Kidney (tissue), 14 donors: ENCODE results near the gene ZNF253. TPM values are rescaled to one million over a fixed set of nuclear protein-coding genes. Genes with fewer than 3 reads are reported as not detected.
A peak's percentile ranks its signal among the peaks of the same experiment; 100 is the strongest.
"Not testable (repeated sequence)": the region's sequence is repeated elsewhere in the genome, so short reads cannot be mapped to it uniquely, and the experiment has no call there.

Source experiments
- DNase-seq, 5 donors: peaks; one replicate each; pipeline ENCODE4 v3.0.0-alpha.2; 2013 to 2020
- FAIRE-seq: peaks from 2 replicates; lab custom pipeline; 2012; peaks lifted over from hg19 to GRCh38; lab: Jason Lieb, UNC
- H3K27ac ChIP-seq, 2 donors: one replicate each; pipeline ENCODE4 v1.7.0; 2013; ENCODE audit warnings: low read depth in 2 of 2, low read length in 2 of 2, inconsistent platforms in 1 of 2
- H3K27me3 ChIP-seq: one replicate; pipeline ENCODE4 v1.7.1; 2013; ENCODE audit warnings: low read length, inconsistent platforms; ENCODE audit not compliant: control insufficient read depth, insufficient read depth
- H3K36me3 ChIP-seq, 3 donors: one replicate each; pipeline versions ENCODE4 v1.7.0 to v1.7.1; 2013; ENCODE audit warnings: low read length in 3 of 3, control low read depth in 1 of 3, inconsistent platforms in 1 of 3; ENCODE audit not compliant: insufficient read depth in 3 of 3, control insufficient read depth in 2 of 3
- H3K4me1 ChIP-seq, 3 donors: one replicate each; pipeline versions ENCODE4 v1.7.0 to v1.7.1; 2013; ENCODE audit warnings: low read length in 3 of 3, inconsistent platforms in 1 of 3, low read depth in 1 of 3; ENCODE audit not compliant: control insufficient read depth in 2 of 3, insufficient read depth in 2 of 3
- H3K4me3 ChIP-seq, 3 donors: one replicate each; pipeline versions ENCODE4 v1.7.0 to v1.8.1; 2013; ENCODE audit warnings: low read length in 3 of 3, control low read depth in 1 of 3, inconsistent platforms in 1 of 3
- H3K9ac ChIP-seq, 3 donors: one replicate each; pipeline versions ENCODE4 v1.7.0 to v1.7.1; 2013; ENCODE audit warnings: low read length in 3 of 3, control low read depth in 1 of 3, inconsistent platforms in 1 of 3
- H3K9me3 ChIP-seq, 3 donors: one replicate each; pipeline versions ENCODE4 v1.7.0 to v1.7.1; 2013; ENCODE audit warnings: low read length in 3 of 3, control low read depth in 1 of 3, inconsistent platforms in 1 of 3; ENCODE audit not compliant: control insufficient read depth in 2 of 3, insufficient read depth in 1 of 3
- intact Hi-C: fragments of 100-400 bp; cut with DNase I; formaldehyde crosslinking; loops from one replicate; pipeline ENCODE4 v1.11.1; 2022
- polyA plus RNA-seq: library from polyadenylated mRNA; stranded (reverse); fragments of 350-450 nt; fragmentation: Illumina TruSeq; extraction: RNeasy Lipid Tissue Mini Kit (QIAGEN cat#74804); gene quantifications from one replicate; pipeline ENCODE4 v1.2.3, GENCODE V29; 2014; ENCODE audit warnings: low read depth, low replicate concordance; ENCODE audit not compliant: insufficient read depth
- total RNA-seq: library from RNA; stranded (reverse); fragmentation: NEBNext Ultra II Directional; extraction: Animal tissue kit (Norgen Biotek cat#: 25700); gene quantifications from one replicate; pipeline ENCODE4 v1.2.1, GENCODE V29; 2021
- TF ChIP-seq, protein P1 (sequence below): IDR thresholded peaks from 3 replicates; pipeline ENCODE4 v1.5.1; 2012; ENCODE audit warnings: mild to moderate bottlenecking, moderate library complexity, borderline replicate concordance; ENCODE audit not compliant: insufficient read depth; ENCODE audit errors: extremely low read depth
- donor health status: control.
- donor health status: control.
- donor health status: control.
- donor health status: control.
- donor health status: control.
- donor health status: DM: yes; HTN: yes; CAD: no.
- donor health status: Normal renal cell carcinoma (clear cell type).

The ZNF253 gene
- total and polyA plus RNA-seq, 2 donors from 2014 or later, result 5.4 to 15.3 TPM

DNA sequence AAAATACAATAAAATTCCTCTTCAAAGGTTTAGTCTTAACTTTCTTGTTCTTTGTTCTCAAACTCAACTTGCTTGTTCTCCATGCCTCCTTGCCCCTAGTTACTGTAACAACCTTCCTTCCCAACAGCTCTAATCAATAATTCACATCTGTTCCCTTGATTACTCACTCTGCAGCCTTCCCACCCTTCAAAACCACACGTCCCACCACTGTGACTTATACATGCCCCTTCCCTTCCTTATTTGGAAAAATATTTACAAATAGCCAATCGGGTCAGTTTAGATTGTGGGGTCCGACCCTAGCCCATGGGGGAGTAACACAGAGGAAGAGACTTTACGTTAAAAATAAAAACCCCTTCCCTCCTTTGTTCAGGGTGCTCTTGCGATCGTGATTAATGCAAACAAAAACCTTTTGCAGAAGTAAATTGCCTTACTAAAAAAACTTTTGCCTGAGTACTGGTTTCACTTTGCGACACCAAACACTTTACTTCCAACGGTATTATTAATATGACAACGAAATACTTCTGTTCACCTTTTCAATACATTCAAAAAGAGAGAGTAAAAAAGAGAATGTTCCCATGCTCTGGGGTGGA, 34.6 kb downstream of the ZNF253 start:
- H3K27me3 ChIP-seq, result no peaks in the 10 kb centered on the region
- H3K9ac ChIP-seq, result peak overlapping the region; percentile 64 to 92 (median 79)
- peaks cover 0 to 4% (median 0%) of the 10 kb centered on the region in 3 donors for H3K9me3 ChIP-seq
- peak overlapping the region; percentile 92 to 95 (median 93) for H3K4me3 ChIP-seq
- no peak for FAIRE-seq
- no peaks in the 10 kb centered on the region for H3K36me3 ChIP-seq
- no peaks in the 10 kb centered on the region for H3K4me1 ChIP-seq
- TF ChIP-seq, protein P1, sequence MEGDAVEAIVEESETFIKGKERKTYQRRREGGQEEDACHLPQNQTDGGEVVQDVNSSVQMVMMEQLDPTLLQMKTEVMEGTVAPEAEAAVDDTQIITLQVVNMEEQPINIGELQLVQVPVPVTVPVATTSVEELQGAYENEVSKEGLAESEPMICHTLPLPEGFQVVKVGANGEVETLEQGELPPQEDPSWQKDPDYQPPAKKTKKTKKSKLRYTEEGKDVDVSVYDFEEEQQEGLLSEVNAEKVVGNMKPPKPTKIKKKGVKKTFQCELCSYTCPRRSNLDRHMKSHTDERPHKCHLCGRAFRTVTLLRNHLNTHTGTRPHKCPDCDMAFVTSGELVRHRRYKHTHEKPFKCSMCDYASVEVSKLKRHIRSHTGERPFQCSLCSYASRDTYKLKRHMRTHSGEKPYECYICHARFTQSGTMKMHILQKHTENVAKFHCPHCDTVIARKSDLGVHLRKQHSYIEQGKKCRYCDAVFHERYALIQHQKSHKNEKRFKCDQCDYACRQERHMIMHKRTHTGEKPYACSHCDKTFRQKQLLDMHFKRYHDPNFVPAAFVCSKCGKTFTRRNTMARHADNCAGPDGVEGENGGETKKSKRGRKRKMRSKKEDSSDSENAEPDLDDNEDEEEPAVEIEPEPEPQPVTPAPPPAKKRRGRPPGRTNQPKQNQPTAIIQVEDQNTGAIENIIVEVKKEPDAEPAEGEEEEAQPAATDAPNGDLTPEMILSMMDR, result no peak
- intact Hi-C loops, result no loop called here
- peak overlapping the region; percentile 32 to 89 for H3K27ac ChIP-seq
- DNase-seq, result peak in 2 of 5 donors; percentile 43 to 72

DNA sequence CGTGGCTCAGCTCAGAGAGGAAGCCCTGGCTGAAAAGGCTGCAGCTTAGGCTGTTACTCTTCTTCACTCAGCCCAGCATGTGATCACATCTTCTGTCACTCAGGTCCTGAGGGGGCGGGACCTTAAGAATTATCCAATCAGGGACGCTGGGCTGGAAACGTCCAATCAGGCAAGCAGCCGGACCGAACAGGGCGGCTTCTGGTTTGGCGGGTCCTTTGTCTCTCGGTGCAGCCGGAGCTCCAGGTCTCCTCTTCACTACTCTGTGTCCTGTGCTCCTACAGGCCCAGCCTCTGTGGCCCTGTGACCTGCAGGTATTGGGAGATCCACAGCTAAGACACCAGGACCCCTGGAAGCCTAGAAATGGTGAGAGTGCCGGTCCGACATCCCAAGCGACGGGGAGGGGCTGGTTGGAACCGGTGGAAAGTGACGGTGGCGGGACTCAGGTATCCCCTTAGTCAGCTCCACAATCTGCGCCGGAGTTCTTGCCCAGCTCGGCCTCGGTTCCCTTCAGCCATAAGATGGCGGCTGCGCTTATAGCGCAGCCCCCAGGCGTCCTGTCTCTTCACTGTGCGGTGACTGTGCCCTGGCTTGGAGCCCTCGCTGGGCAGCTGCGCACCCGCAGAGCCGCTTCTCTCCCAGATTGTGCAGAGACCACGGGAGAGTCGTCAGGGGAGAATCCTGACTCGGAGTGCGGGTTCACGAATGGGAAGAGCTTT, 35.2 kb downstream of the ZNF253 start, which contains the start of gene ZNF93:
Gene ZNF93, plus strand, starts transcription at position 218 of the 716 bp plus-strand sequence. Its CDS starts 143 bp downstream, at position 361.
- Histone ChIP-seq H3K27ac (peak within 1 kb of the TSS; percentile 66 to 89), H3K36me3 (no peaks in the 10 kb centered on the region), H3K9me3 (peaks cover 0 to 3% (median 0%) of the 10 kb centered on the region in 3 donors), H3K9ac (peak within 1 kb of the TSS; percentile 64 to 92 (median 83)), H3K27me3 (no peaks in the 10 kb centered on the region), H3K4me3 (peak within 1 kb of the TSS; percentile 92 to 95 (median 93)), H3K4me1 (no peaks in the 10 kb centered on the region)
- intact Hi-C loops, result no loop called here
- FAIRE-seq (peak; percentile 96), DNase-seq (peak; percentile 96 to 99 (median 98))
- TF ChIP-seq, protein P1, result no peak

DNA sequence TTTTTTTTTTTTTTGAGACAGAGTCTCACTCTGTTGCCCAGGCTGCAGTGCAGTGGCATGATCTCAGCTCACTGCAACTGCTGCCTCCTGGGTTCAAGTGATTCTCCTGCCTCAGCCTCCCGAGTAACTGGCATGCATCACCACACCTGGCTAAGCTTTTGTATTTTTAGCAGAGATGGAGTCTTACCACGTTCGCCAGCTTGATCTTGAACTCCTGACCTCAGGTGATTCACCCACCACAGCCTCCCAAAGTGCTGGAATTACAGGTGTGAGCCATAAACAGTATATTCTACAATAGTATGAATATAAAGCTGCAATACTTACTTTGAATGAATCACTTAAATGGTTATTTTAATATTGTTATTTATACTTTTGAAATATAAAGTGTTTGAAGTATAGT, 41.9 kb downstream of the ZNF253 start:
- H3K27ac ChIP-seq, H3K9ac ChIP-seq, H3K9me3 ChIP-seq, H3K36me3 ChIP-seq, H3K27me3 ChIP-seq, DNase-seq, intact Hi-C loops, H3K4me1 ChIP-seq, H3K4me3 ChIP-seq, FAIRE-seq: not testable (repeated sequence)

DNA sequence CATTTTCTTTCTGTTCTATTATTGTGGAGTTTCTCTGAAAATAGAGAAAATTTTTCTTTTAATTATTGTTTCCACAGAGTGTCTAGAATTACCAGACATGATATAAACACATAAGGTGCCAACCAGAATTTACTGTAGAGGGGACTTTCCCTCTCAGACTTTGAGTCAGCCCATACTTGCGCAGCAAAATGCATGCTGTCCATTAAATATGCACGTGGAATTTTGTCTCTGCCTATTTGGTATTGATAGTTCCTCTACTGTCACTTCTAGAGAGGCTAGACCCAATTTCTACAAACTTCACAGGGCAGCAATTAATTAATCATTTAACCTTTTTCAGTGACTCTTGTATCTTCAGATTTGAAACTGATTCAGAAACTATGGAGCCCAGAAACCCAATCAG, 44.0 kb downstream of the ZNF253 start:
- intact Hi-C loops, result no loop called here
- FAIRE-seq, result no peak

More for the DNA sequence above, 44.0 kb downstream of the ZNF253 start:
- Histone ChIP-seq H3K4me3 (no peak overlapping the region), H3K27me3 (no peaks in the 10 kb centered on the region), H3K4me1 (no peaks in the 10 kb centered on the region), H3K9ac (no peak overlapping the region), H3K36me3 (no peaks in the 10 kb centered on the region), H3K9me3 (no peaks in the 10 kb centered on the region), H3K27ac (no peak overlapping the region)
- TF ChIP-seq, protein P1, result no peak
- DNase-seq, result no peak
